ENCODE results near the gene MRNIP. TPM values are rescaled to one million over a fixed set of nuclear protein-coding genes. Genes with fewer than 3 reads are reported as not detected.
A peak's percentile ranks its signal among the peaks of the same experiment; 100 is the strongest.

MRNIP gene
- total RNA-seq, 4 donors from 2014 or later: 17.9 to 50.6 (median 34.3) TPM

- Histone ChIP-seq H3K9me3 (no peaks in the 10 kb centered on the region), H3K4me3 (peak overlapping the region; percentile 73 to 94), H3K27me3 (no peaks in the 10 kb centered on the region), H3K36me3 (peaks cover 0 to 19% of the 10 kb centered on the region in 2 donors), H3K4me1 (peaks cover 0 to 64% (median 47%) of the 10 kb centered on the region in 3 donors), H3K27ac (peak overlapping the region; percentile 86 to 99 (median 96))
- TF ChIP-seq POLR2A (IDR thresholded peaks at IDR 0.05) (no peak), POLR2AphosphoS5 (IDR thresholded peaks at IDR 0.05) (no peak)
- no peak for ATAC-seq
- 50% methylated on average over 2 of the region's 9 CpGs; no CpG with 5 or more reads in 1 of the 2 donors for WGBS, 2 donors (ENCODE audit: low coverage in 1 of 2)
These were observed 53.5 kb downstream of the MRNIP start for GRCh38 chr5:179805070-179805528.

DNA sequence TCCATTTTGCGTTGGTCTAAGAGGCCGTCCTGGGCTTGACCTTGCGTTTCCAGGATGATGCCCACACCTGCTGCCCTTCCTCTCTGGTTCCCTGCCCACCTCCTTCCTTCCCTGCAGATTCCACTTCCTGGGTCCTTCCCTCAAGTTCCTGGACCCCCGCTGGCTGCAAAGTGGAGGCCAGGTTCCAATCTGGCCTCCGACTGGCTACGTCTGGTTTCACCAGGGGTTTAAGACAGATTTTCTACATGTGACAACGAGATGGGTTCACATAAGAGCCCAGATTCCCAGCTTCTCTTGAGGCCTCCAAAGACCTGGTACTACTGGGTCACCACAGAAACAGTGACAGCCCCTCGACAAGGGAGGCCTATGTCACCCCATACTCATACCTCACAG lies 54.1 kb downstream of the MRNIP start:
- Histone ChIP-seq H3K36me3 (peaks cover 0 to 25% of the 10 kb centered on the region in 2 donors), H3K27ac (peak overlapping the region in 1 of 4 donors; percentile 97), H3K27me3 (no peaks in the 10 kb centered on the region), H3K4me3 (peak overlapping the region in 1 of 2 donors; percentile 94), H3K4me1 (peaks cover 0 to 64% (median 47%) of the 10 kb centered on the region in 3 donors), H3K9me3 (no peaks in the 10 kb centered on the region)
- WGBS, 2 donors (ENCODE audit: low coverage in 1 of 2): 69% methylated on average over 6 of the region's 8 CpGs; no CpG with 5 or more reads in 1 of the 2 donors
- no peak for ATAC-seq
- TF ChIP-seq, protein P1, sequence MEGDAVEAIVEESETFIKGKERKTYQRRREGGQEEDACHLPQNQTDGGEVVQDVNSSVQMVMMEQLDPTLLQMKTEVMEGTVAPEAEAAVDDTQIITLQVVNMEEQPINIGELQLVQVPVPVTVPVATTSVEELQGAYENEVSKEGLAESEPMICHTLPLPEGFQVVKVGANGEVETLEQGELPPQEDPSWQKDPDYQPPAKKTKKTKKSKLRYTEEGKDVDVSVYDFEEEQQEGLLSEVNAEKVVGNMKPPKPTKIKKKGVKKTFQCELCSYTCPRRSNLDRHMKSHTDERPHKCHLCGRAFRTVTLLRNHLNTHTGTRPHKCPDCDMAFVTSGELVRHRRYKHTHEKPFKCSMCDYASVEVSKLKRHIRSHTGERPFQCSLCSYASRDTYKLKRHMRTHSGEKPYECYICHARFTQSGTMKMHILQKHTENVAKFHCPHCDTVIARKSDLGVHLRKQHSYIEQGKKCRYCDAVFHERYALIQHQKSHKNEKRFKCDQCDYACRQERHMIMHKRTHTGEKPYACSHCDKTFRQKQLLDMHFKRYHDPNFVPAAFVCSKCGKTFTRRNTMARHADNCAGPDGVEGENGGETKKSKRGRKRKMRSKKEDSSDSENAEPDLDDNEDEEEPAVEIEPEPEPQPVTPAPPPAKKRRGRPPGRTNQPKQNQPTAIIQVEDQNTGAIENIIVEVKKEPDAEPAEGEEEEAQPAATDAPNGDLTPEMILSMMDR (IDR thresholded peaks at IDR 0.05): no peak

DNA sequence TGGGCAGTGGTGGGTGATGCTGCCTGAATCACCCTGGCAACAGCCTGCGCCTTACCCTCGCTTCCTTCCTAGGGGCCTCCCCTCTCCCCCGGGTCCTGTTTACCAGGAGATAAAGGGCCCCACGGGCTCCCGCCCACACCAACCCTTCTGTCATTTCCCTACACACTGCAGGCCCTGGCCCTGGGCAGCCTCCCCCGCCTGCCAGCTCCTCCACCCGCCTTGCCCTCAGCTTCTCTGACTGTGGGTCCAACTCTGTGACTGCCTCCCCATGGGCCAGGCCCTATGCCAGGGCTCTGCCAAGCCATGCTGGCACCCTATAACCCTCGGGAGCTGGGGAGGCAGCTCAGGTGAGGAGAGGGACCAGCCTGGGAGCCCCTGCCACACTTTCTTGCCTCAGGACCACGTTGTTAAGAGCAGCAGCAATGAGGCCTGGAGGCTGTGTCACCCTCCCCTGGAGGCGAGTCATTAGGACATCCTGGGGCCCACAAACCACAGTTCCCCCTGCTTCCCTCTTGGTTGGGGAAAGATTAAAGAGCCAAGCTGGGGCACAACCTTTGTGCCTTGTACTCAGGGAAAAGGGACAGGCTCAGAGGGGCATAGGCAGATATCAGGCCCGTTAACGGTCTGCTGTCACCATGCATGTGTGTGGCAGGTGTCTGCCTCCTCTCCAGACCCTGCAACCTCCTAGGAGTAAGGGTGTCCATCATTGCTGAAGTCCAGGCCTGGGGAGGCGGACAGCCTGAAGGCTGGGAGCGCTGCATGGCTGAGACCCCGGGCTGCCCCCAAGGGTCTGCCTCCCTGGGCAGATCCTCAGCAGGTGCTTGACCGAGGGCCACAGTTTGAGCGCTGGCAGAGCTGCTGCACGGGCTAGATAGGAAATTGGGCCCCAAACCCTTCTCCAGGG lies 54.7 kb downstream of the MRNIP start:
- no peak for TF ChIP-seq EP300 (IDR thresholded peaks at IDR 0.05)
- TF ChIP-seq POLR2A (IDR thresholded peaks at IDR 0.05): no peak
- TF ChIP-seq, protein P1 (IDR thresholded peaks at IDR 0.05): no peak
- TF ChIP-seq POLR2AphosphoS5 (IDR thresholded peaks at IDR 0.05): no peak
- Histone ChIP-seq H3K27me3 (no peaks in the 10 kb centered on the region), H3K36me3 (peaks cover 0 to 31% of the 10 kb centered on the region in 2 donors), H3K4me1 (peaks cover 0 to 64% (median 47%) of the 10 kb centered on the region in 3 donors), H3K4me3 (no peak overlapping the region), H3K9me3 (no peaks in the 10 kb centered on the region), H3K27ac (peak overlapping the region in 1 of 4 donors; percentile 97)
- 45% methylated on average over 5 of the region's 18 CpGs; no CpG with 5 or more reads in 1 of the 2 donors for WGBS, 2 donors (ENCODE audit: low coverage in 1 of 2)
- no peak for ATAC-seq

DNA sequence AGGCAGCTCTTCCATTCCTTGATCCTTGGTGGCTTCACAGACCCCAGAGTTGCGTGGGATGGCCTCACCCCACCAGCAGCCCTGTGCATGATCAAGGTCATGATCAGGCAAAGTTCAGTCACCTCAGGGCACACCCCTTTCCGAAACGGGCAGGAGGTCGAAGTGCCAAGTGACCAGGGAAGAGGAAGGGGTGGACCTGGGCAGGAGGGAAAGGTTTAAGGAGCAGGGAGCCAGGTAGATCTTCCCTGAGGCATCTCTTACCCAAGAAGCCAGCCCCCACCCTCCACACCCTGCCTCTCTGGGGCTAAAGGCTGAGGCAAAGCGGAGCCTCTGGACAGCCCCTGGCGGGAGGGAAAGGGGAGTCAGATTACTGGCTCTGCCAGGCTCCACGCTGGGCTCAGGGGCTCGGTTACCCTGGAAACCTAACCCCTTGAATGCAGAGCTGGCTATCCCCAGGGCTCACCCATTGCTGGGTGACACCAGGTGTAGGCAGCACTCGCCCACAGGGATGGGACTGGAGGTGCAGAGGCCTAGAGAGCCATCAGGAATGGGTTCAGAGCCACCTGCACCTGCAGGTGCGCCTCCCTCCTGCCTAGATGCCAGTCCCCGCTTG lies 55.6 kb downstream of the MRNIP start:
- Histone ChIP-seq H3K27me3 (no peaks in the 10 kb centered on the region), H3K4me1 (peaks cover 0 to 60% (median 46%) of the 10 kb centered on the region in 3 donors), H3K36me3 (peaks cover 0 to 40% of the 10 kb centered on the region in 2 donors), H3K9me3 (no peaks in the 10 kb centered on the region), H3K4me3 (no peak overlapping the region), H3K27ac (peak overlapping the region in 2 of 4 donors; percentile 13 to 41)
- no peak for ATAC-seq
- TF ChIP-seq EP300 (IDR thresholded peaks at IDR 0.05): no peak
- TF ChIP-seq, protein P1 (IDR thresholded peaks at IDR 0.05): no peak
- no peak for TF ChIP-seq POLR2AphosphoS5 (IDR thresholded peaks at IDR 0.05)
- TF ChIP-seq POLR2A (IDR thresholded peaks at IDR 0.05): no peak
- no CpG with 5 or more reads among the region's 11 CpGs for WGBS, 2 donors (ENCODE audit: low coverage in 1 of 2)

GRCh38 chr5:179802207-179802883 lies 56.3 kb downstream of the MRNIP start:
- TF ChIP-seq EP300 (IDR thresholded peaks at IDR 0.05): no peak
- TF ChIP-seq, protein P1 (IDR thresholded peaks at IDR 0.05): no peak
- no peak for TF ChIP-seq POLR2AphosphoS5 (IDR thresholded peaks at IDR 0.05)
- no peak for TF ChIP-seq POLR2A (IDR thresholded peaks at IDR 0.05)
- ATAC-seq: no peak
- Histone ChIP-seq H3K27ac (peak overlapping the region in 2 of 4 donors; percentile 13 to 41), H3K4me3 (no peak overlapping the region), H3K9me3 (no peaks in the 10 kb centered on the region), H3K36me3 (peaks cover 0 to 47% of the 10 kb centered on the region in 2 donors), H3K27me3 (no peaks in the 10 kb centered on the region), H3K4me1 (peaks cover 0 to 57% (median 39%) of the 10 kb centered on the region in 3 donors)
- WGBS, 2 donors (ENCODE audit: low coverage in 1 of 2): 55 to 83% methylated on average over 1 to 3 of the region's 19 CpGs

Data from gastroesophageal sphincter (tissue), 4 donors.